Urinary bladder (tissue), 4 donors: ENCODE data around the gene CFAP92. TPM values are rescaled to one million over a fixed set of nuclear protein-coding genes. Genes with fewer than 3 reads are reported as not detected.
"Not testable (repeated sequence)": the region's sequence is repeated elsewhere in the genome, so short reads cannot be mapped to it uniquely, and the experiment has no call there.

Experiments
- DNase-seq: peaks from one replicate; pipeline ENCODE4 v3.0.0-alpha.2; 2015; ENCODE audit errors: extremely low spot score
- H3K27ac ChIP-seq: one replicate; pipeline ENCODE4 v1.5.1; 2013; ENCODE audit warnings: low read depth, mild to moderate bottlenecking, moderate library complexity
- H3K36me3 ChIP-seq: one replicate; pipeline ENCODE4 v1.6.1; 2013; ENCODE audit warnings: mild to moderate bottlenecking, moderate library complexity; ENCODE audit not compliant: insufficient read depth
- H3K4me1 ChIP-seq: one replicate; pipeline ENCODE4 v1.6.1; 2013; ENCODE audit warnings: mild to moderate bottlenecking, moderate library complexity; ENCODE audit not compliant: insufficient read depth
- H3K4me3 ChIP-seq: one replicate; pipeline ENCODE4 v1.5.1; 2013; ENCODE audit warnings: low read depth, low read length
- WGBS: extraction: QIAGEN DNeasy Blood & Tissue Kit; methylation state at CpG from one replicate; pipeline ENCODE4 v1.1.7; 2013; 5-methylcytosine and 5-hydroxymethylcytosine counted together
- polyA plus RNA-seq: library from polyadenylated mRNA; stranded (reverse); fragments of 200-250 nt; gene quantifications from one replicate; pipeline ENCODE4 v1.2.3, GENCODE V29; 2013
- small RNA-seq: library from RNA; depleted of rRNA; stranded (forward); fragments of <200 nt; gene quantifications from one replicate; pipeline ENCODE3, GENCODE V24; 2014
- total RNA-seq: library from RNA; depleted of rRNA; stranded (reverse); fragments of >200 nt; gene quantifications from one replicate; pipeline ENCODE4 v1.2.3, GENCODE V29; 2014
- donor health status: healthy with polysubstance abuse.
- donor health status: healthy.

Gene CFAP92
- total and polyA plus RNA-seq, 2 donors, result 0.62 to 1.9 TPM

- H3K4me1 ChIP-seq, H3K4me3 ChIP-seq, H3K27ac ChIP-seq, H3K36me3 ChIP-seq: not testable (repeated sequence)
- WGBS, result 43% methylated on average over 21 of the region's 25 CpGs
- DNase-seq, result peak; percentile 40
Measured at GRCh38 chr3:128864849-128865804, 128.7 kb downstream of the CFAP92 start.

- Histone ChIP-seq H3K4me3 (no peak overlapping the region), H3K36me3 (no peaks in the 10 kb centered on the region), H3K27ac (no peak overlapping the region), H3K4me1 (no peaks in the 10 kb centered on the region)
- WGBS, result 46% methylated on average over 11 of the region's 11 CpGs
- no peak for DNase-seq
Measured at GRCh38 chr3:128864351-128864811, 129.5 kb downstream of the CFAP92 start.

- no peaks in the 10 kb centered on the region for H3K4me1 ChIP-seq
- no peaks in the 10 kb centered on the region for H3K36me3 ChIP-seq
- H3K4me3 ChIP-seq, result no peak overlapping the region
- no peak for DNase-seq
- 63% methylated on average over 3 of the region's 3 CpGs for WGBS
- no peak overlapping the region for H3K27ac ChIP-seq
Measured at GRCh38 chr3:128863560-128863959, 130.3 kb downstream of the CFAP92 start.

- DNase-seq, result no peak
Measured at GRCh38 chr3:128861491-128861890, 132.4 kb downstream of the CFAP92 start.

More at GRCh38 chr3:128861491-128861890, 132.4 kb downstream of the CFAP92 start:
- Histone ChIP-seq H3K27ac (no peak overlapping the region), H3K4me1 (no peaks in the 10 kb centered on the region), H3K36me3 (no peaks in the 10 kb centered on the region), H3K4me3 (no peak overlapping the region)
- WGBS, result 89% methylated on average over 6 of the region's 6 CpGs

Small RNA genes lying within 50 kb of the gene (small RNA-seq; reads per million reads assigned to genes)
- not detected for gene AC112484.4

Other genes starting within 250 kb of the CFAP92 start
- 33.1 TPM for gene ACAD9, start 114.5 kb downstream of the CFAP92 start, total RNA-seq
- 26.4 TPM for gene ACAD9, start 114.5 kb downstream of the CFAP92 start, polyA plus RNA-seq
- gene EFCC1, start 7.2 kb upstream of the CFAP92 start, total RNA-seq, result 5.7 TPM
- 4.3 TPM for gene EFCC1, start 7.2 kb upstream of the CFAP92 start, polyA plus RNA-seq
- gene GP9, start 66.7 kb upstream of the CFAP92 start, total RNA-seq, result not detected
- gene GP9, start 66.7 kb upstream of the CFAP92 start, polyA plus RNA-seq, result not detected
- gene RAB43, start 127.7 kb upstream of the CFAP92 start, total RNA-seq, result 6.0 TPM
- gene RAB43, start 127.7 kb upstream of the CFAP92 start, polyA plus RNA-seq, result 11.3 TPM
- gene ISY1, start 167.0 kb upstream of the CFAP92 start, total RNA-seq, result 30.1 TPM
- gene ISY1, start 167.0 kb upstream of the CFAP92 start, polyA plus RNA-seq, result 34.8 TPM
- gene CNBP, start 189.8 kb upstream of the CFAP92 start, total RNA-seq, result 237 TPM
- gene CNBP, start 189.8 kb upstream of the CFAP92 start, polyA plus RNA-seq, result 517 TPM